ENCODE data around the gene FBXL16. TPM values are rescaled to one million over a fixed set of nuclear protein-coding genes. Genes with fewer than 3 reads are reported as not detected.

The FBXL16 gene
- total RNA-seq, 1 donor: not detected

GRCh38 chr16:651844-652243, 53.8 kb downstream of the FBXL16 start:
- peaks cover 4% of the 10 kb centered on the region for H4K20me1 ChIP-seq (ENCODE audit: insufficient read depth, low read length)
- H3K4me3 ChIP-seq (ENCODE audit: insufficient read depth, low read length): no peak overlapping the region
- H3K79me2 ChIP-seq (ENCODE audit: insufficient read depth, low read length): peaks cover 27% of the 10 kb centered on the region
- H3K4me2 ChIP-seq (ENCODE audit: insufficient read depth, low read length): no peak overlapping the region
- H3K9me3 ChIP-seq (ENCODE audit: low read depth, low read length): no peaks in the 10 kb centered on the region
- H3K36me3 ChIP-seq (ENCODE audit: insufficient read depth, low read length): peaks cover 10% of the 10 kb centered on the region
- H3K4me1 ChIP-seq (ENCODE audit: insufficient read depth, low read length): peaks cover 18% of the 10 kb centered on the region
- no peak overlapping the region for H3K27ac ChIP-seq (ENCODE audit: low read depth, low read length)
- no peak for DNase-seq (ENCODE audit: insufficient read length, low spot score, missing footprints)
- H2AFZ ChIP-seq (ENCODE audit: low read length): no peak overlapping the region
- no peak for TF ChIP-seq CTCF (IDR thresholded peaks at IDR 0.05; ENCODE audit: extremely low read depth, low read depth, low read length)
- no peaks in the 10 kb centered on the region for H3K27me3 ChIP-seq (ENCODE audit: insufficient read depth, low read length)

GRCh38 chr16:649631-650030, 56.0 kb downstream of the FBXL16 start:
- no peak overlapping the region for H2AFZ ChIP-seq (ENCODE audit: low read length)
- peak overlapping the region; percentile 80 for H3K4me3 ChIP-seq (ENCODE audit: insufficient read depth, low read length)
- H3K4me1 ChIP-seq (ENCODE audit: insufficient read depth, low read length): peaks cover 23% of the 10 kb centered on the region
- peaks cover 6% of the 10 kb centered on the region for H3K36me3 ChIP-seq (ENCODE audit: insufficient read depth, low read length)
- H3K4me2 ChIP-seq (ENCODE audit: insufficient read depth, low read length): peak overlapping the region; percentile 96
- no peaks in the 10 kb centered on the region for H3K9me3 ChIP-seq (ENCODE audit: low read depth, low read length)
- H3K27me3 ChIP-seq (ENCODE audit: insufficient read depth, low read length): no peaks in the 10 kb centered on the region
- H3K79me2 ChIP-seq (ENCODE audit: insufficient read depth, low read length): peaks cover 36% of the 10 kb centered on the region
- H4K20me1 ChIP-seq (ENCODE audit: insufficient read depth, low read length): peaks cover 4% of the 10 kb centered on the region
- peak; percentile 96 for DNase-seq (ENCODE audit: insufficient read length, low spot score, missing footprints)
- no peak for TF ChIP-seq CTCF (IDR thresholded peaks at IDR 0.05; ENCODE audit: extremely low read depth, low read depth, low read length)
- H3K27ac ChIP-seq (ENCODE audit: low read depth, low read length): peak overlapping the region; percentile 85

GRCh38 chr16:648781-649589, 56.6 kb downstream of the FBXL16 start, which contains the start of gene WDR90:
Gene WDR90 (plus strand): TSS chr16:649365. CDS start chr16:649417, 52 bp downstream.
- H3K9me3 ChIP-seq (ENCODE audit: low read depth, low read length): no peaks in the 10 kb centered on the region
- peaks cover 23% of the 10 kb centered on the region for H3K4me1 ChIP-seq (ENCODE audit: insufficient read depth, low read length)
- peaks cover 36% of the 10 kb centered on the region for H3K79me2 ChIP-seq (ENCODE audit: insufficient read depth, low read length)
- peak within 1 kb of the TSS; percentile 80 for H3K4me3 ChIP-seq (ENCODE audit: insufficient read depth, low read length)
- peak; percentile 100 for DNase-seq (ENCODE audit: insufficient read length, low spot score, missing footprints)
- H3K36me3 ChIP-seq (ENCODE audit: insufficient read depth, low read length): peaks cover 6% of the 10 kb centered on the region
- peak within 1 kb of the TSS; percentile 85 for H3K27ac ChIP-seq (ENCODE audit: low read depth, low read length)
- no peak for TF ChIP-seq CTCF (IDR thresholded peaks at IDR 0.05; ENCODE audit: extremely low read depth, low read depth, low read length)
- H4K20me1 ChIP-seq (ENCODE audit: insufficient read depth, low read length): peaks cover 4% of the 10 kb centered on the region
- peak within 1 kb of the TSS; percentile 73 for H2AFZ ChIP-seq (ENCODE audit: low read length)
- no peaks in the 10 kb centered on the region for H3K27me3 ChIP-seq (ENCODE audit: insufficient read depth, low read length)
- H3K4me2 ChIP-seq (ENCODE audit: insufficient read depth, low read length): peak within 1 kb of the TSS; percentile 96

- H3K4me2 ChIP-seq (ENCODE audit: insufficient read depth, low read length): peak overlapping the region; percentile 96
- peak overlapping the region; percentile 73 for H2AFZ ChIP-seq (ENCODE audit: low read length)
- peak overlapping the region; percentile 80 for H3K4me3 ChIP-seq (ENCODE audit: insufficient read depth, low read length)
- peaks cover 23% of the 10 kb centered on the region for H3K4me1 ChIP-seq (ENCODE audit: insufficient read depth, low read length)
- H3K9me3 ChIP-seq (ENCODE audit: low read depth, low read length): no peaks in the 10 kb centered on the region
- H3K79me2 ChIP-seq (ENCODE audit: insufficient read depth, low read length): peaks cover 36% of the 10 kb centered on the region
- H3K36me3 ChIP-seq (ENCODE audit: insufficient read depth, low read length): no peaks in the 10 kb centered on the region
- peaks cover 5% of the 10 kb centered on the region for H4K20me1 ChIP-seq (ENCODE audit: insufficient read depth, low read length)
- H3K27ac ChIP-seq (ENCODE audit: low read depth, low read length): peak overlapping the region; percentile 85
- TF ChIP-seq CTCF (IDR thresholded peaks at IDR 0.05; ENCODE audit: extremely low read depth, low read depth, low read length): peak; percentile 45
- H3K27me3 ChIP-seq (ENCODE audit: insufficient read depth, low read length): no peaks in the 10 kb centered on the region
- DNase-seq (ENCODE audit: insufficient read length, low spot score, missing footprints): peak; percentile 95
These were observed 57.4 kb downstream of the FBXL16 start for GRCh38 chr16:648071-648780.
